Astrocyte (in vitro differentiated cells and primary cell): ENCODE data around the gene GDF10.

Experiments
- EZH2 ChIP-seq: IDR thresholded peaks from 2 replicates; pipeline ENCODE4 v1.6.1; 2012; ENCODE audit warnings: mild to moderate bottlenecking, low read length, inconsistent platforms; ENCODE audit not compliant: insufficient read depth
- TF ChIP-seq, protein P1 (sequence below): IDR thresholded peaks from 2 replicates; pipeline ENCODE4 v1.5.1; 2011; ENCODE audit warnings: low read depth, mild to moderate bottlenecking, inconsistent platforms, low read length, moderate library complexity; ENCODE audit not compliant: insufficient read depth

DNA sequence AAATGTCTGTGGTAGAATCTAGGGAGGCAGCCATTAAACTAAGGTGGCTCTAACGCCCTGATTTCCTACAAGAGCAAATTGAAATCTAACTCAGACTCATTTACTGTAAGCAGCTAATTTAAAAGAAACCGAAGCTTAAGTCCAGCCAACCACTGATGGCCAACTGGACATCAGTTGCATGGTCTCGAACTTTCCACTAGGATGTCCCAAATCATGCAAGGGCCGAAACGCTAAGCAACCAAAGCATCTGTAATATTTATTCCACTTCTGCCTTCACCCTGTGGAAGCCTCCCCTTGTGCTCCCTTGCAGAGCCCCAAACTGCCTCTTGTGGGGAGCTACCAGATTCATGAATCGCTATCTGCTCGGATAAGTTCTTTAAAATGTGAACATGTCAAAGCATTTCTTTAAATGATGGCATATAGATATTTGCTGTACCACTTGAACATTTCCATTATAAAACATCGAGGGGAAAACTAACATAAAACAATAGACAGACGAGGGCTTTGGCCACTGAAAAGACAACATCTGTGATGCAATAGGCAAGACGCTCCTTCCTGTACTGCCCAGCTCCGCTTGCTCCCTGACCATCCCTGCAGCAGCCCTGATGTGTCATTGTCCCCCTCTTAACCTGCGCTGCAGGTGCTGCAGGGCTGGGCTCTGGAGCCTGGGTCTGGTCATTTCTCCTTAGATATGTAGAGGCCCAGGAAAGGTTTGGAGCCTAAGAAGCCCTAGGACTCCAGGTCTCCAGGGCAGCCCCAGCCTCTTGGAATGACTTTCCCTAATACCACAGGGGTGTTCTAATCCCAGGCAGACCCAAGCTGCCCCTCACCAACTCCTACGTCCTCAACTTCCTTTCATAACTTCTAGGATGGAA lies 45.2 kb downstream of the GDF10 start:
- TF ChIP-seq, protein P1, sequence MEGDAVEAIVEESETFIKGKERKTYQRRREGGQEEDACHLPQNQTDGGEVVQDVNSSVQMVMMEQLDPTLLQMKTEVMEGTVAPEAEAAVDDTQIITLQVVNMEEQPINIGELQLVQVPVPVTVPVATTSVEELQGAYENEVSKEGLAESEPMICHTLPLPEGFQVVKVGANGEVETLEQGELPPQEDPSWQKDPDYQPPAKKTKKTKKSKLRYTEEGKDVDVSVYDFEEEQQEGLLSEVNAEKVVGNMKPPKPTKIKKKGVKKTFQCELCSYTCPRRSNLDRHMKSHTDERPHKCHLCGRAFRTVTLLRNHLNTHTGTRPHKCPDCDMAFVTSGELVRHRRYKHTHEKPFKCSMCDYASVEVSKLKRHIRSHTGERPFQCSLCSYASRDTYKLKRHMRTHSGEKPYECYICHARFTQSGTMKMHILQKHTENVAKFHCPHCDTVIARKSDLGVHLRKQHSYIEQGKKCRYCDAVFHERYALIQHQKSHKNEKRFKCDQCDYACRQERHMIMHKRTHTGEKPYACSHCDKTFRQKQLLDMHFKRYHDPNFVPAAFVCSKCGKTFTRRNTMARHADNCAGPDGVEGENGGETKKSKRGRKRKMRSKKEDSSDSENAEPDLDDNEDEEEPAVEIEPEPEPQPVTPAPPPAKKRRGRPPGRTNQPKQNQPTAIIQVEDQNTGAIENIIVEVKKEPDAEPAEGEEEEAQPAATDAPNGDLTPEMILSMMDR = no peak
- no peak for TF ChIP-seq EZH2
